GM12878 (cell line): ENCODE measurements around the gene FAM227A. TPM values are rescaled to one million over a fixed set of nuclear protein-coding genes. Genes with fewer than 3 reads are reported as not detected.
A peak's percentile ranks its signal among the peaks of the same experiment; 100 is the strongest.

ENCODE experiments used
- ASH2L ChIP-seq: fragments of 300-600, 200-600 bp; sonication (generic); IDR thresholded peaks from 2 replicates; pipeline ENCODE4 v1.6.1; 2017; ENCODE audit warnings: low read depth, mild to moderate bottlenecking, borderline replicate concordance
- BCL11A ChIP-seq: IDR thresholded peaks from 2 replicates; pipeline ENCODE4 v1.6.1; 2011; ENCODE audit warnings: low read depth, low read length
- BHLHE40 ChIP-seq, 2 experiments: fragments of 450-650 bp in 1 of 2; IDR thresholded peaks; 2 replicates each; pipeline ENCODE4 v1.6.1; 2011 to 2017; ENCODE audit warnings: low read depth in 2 of 2, borderline replicate concordance in 1 of 2, improper control_type of control experiment in 1 of 2, low read length in 1 of 2, mild to moderate bottlenecking in 1 of 2
- CREB1 ChIP-seq: IDR thresholded peaks from 2 replicates; pipeline ENCODE4 v1.6.1; 2012; ENCODE audit warnings: low read depth, mild to moderate bottlenecking, inconsistent platforms
- IKZF2 ChIP-seq, 2 experiments: fragments of 450-650 bp; IDR thresholded peaks; 2 replicates each; pipeline ENCODE4 v1.6.1; 2017; ENCODE audit warnings: mild to moderate bottlenecking in 2 of 2, moderate library complexity in 2 of 2
- MXI1 ChIP-seq: fragments of 150-350 bp; IDR thresholded peaks from 2 replicates; pipeline ENCODE4 v1.6.1; 2011; ENCODE audit warnings: low read depth, mild to moderate bottlenecking, inconsistent platforms, low read length, improper control_type of control experiment
- NFYB ChIP-seq: IDR thresholded peaks from 2 replicates; pipeline ENCODE4 v1.6.1; 2011; ENCODE audit warnings: low read depth, mild to moderate bottlenecking, low read length, improper control_type of control experiment, moderate library complexity; ENCODE audit not compliant: insufficient read depth
- NKRF ChIP-seq: fragments of 450-650 bp; conservative IDR thresholded peaks from 2 replicates; pipeline ENCODE4 v1.6.1; 2017; ENCODE audit warnings: mild to moderate bottlenecking, moderate library complexity
- RAD51 ChIP-seq: fragments of 450-650 bp; IDR thresholded peaks from 2 replicates; pipeline ENCODE4 v1.6.1; 2016; ENCODE audit warnings: moderate library complexity, mild to moderate bottlenecking, inconsistent platforms
- RELB ChIP-seq: fragments of 450-650 bp; IDR thresholded peaks from 2 replicates; pipeline ENCODE4 v1.6.1; 2017; ENCODE audit warnings: low read depth, mild to moderate bottlenecking, moderate library complexity
- STAT3 ChIP-seq: IDR thresholded peaks from 2 replicates; pipeline ENCODE4 v1.6.1; 2011; ENCODE audit warnings: low read depth, low read length, improper control_type of control experiment
- TCF3 ChIP-seq: IDR thresholded peaks from 2 replicates; pipeline ENCODE4 v1.6.1; 2012; ENCODE audit warnings: low read depth, mild to moderate bottlenecking, low read length, borderline replicate concordance; ENCODE audit not compliant: insufficient read depth
- ZBTB11 ChIP-seq: fragments of 450-650 bp; formaldehyde crosslinking; IDR thresholded peaks from 2 replicates; pipeline ENCODE4 v1.5.0; 2022; ENCODE audit warnings: mild to moderate bottlenecking, missing genetic modification characterization
- ZNF207 ChIP-seq: fragments of 450-650 bp; IDR thresholded peaks from 2 replicates; pipeline ENCODE4 v1.6.1; 2014; ENCODE audit warnings: antibody characterized with exemption, mild to moderate bottlenecking, borderline replicate concordance
- ZNF217 ChIP-seq: fragments of 450-650 bp; IDR thresholded peaks from 2 replicates; pipeline ENCODE4 v1.6.1; 2017; ENCODE audit warnings: antibody characterized with exemption, mild to moderate bottlenecking
- ZNF274 ChIP-seq: IDR thresholded peaks from one replicate; pipeline ENCODE4 v1.8.0; 2011; ENCODE audit not compliant: insufficient read length, insufficient read depth
- polyA plus RNA-seq, 11 experiments: library from polyadenylated mRNA; depleted of rRNA in 4 of 11; unstranded in 6 of 11; stranded (reverse) in 5 of 11; fragments of >200 nt; fragmentation: Nextera tagmentation in 4 of 11; fragmentation: Illumina TruSeq in 1 of 11; extraction: Ambion mirVana in 4 of 11; extraction: Trizol in 1 of 11; gene quantifications; 1 replicate in 1 of 11; 2 replicates in 10 of 11; pipeline versions ENCODE4 v1.2.1 to v1.2.3, GENCODE V29; 2011 to 2016; ENCODE audit warnings: inconsistent platforms in 2 of 11, missing spikeins in 2 of 11, low read depth in 1 of 11
- total RNA-seq, 4 experiments: library from RNA; depleted of rRNA in 3 of 4; stranded (reverse); fragments of >200 nt in 3 of 4; fragmentation: Illumina TruSeq in 1 of 4; extraction: Trizol in 1 of 4; gene quantifications; 2 replicates each; pipeline versions ENCODE4 v1.2.1 to v1.2.3, GENCODE V29; 2013 to 2021
- TF ChIP-seq, protein P1 (sequence below), 3 experiments: IDR thresholded peaks in 2 of 3; conservative IDR thresholded peaks in 1 of 3; 2 replicates each; pipeline ENCODE4 v1.5.1; 2011; ENCODE audit warnings: low read depth in 3 of 3, low read length in 3 of 3, mild to moderate bottlenecking in 3 of 3, control low read depth in 2 of 3, moderate library complexity in 2 of 3, inconsistent platforms in 1 of 3, mixed read lengths in 1 of 3; ENCODE audit not compliant: control insufficient read depth in 2 of 3, insufficient read depth in 1 of 3; ENCODE audit errors: extremely low read depth in 1 of 3
- TF ChIP-seq, protein P2 (sequence below): fragments of 450-650 bp; IDR thresholded peaks from 2 replicates; pipeline ENCODE4 v1.6.1; 2016; ENCODE audit warnings: mild to moderate bottlenecking

The FAM227A gene
- total and polyA plus RNA-seq, 10 of the 15 experiments (the other 5 are each of a cell fraction or from before 2014, with no cell fraction given): 0.02 to 0.59 (median 0.25) TPM

DNA sequence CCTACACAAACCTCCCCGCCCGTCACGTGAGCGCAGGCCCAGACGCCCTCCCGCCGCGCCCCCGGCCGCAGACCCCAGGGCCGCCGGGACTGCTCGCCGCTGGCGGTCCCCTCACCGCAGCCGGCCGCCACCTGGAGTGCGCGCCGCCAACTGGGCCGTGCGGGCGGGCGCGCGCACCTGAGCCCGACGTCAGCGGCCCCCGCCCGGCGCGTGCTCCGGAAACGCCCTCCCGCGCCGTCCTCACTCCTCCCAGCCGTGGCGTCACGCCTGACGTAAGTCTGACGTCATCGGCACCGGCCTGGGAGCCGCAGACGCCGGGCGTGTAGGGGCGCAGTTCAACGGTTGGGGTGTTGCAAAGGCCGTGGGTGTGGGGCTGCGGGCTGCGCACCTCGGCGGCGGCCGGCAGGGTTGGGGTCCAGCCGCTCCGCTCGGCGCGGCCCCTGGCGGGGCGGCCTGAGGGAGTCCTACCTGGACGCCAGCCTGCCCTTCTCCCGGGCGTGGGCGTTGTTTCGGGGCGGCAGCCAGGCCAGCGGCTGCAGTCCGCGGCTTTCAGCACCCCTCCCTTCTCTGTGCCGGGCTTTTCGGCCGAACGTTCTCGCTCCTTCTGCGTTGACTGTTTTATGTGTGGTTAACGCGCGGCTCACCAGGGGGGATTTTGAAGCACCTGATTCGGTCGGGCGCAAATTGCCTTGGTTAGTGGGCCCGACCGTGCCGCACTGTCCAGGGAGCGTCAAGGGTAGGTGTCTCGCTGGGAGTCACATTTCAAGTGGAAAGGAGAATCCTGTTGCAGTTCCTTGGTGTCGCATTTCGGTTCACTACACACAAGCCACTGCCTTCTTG is 44.8 kb upstream of the FAM227A start, which contains the start of gene JOSD1 (continued):
- TF ChIP-seq ZBTB11 (CRISPR knock-in tag): no peak
- peak; percentile 70; the same call in 1 of the 2 replicates for TF ChIP-seq RELB
- peak; percentile 79 for TF ChIP-seq NKRF
- TF ChIP-seq, protein P1, sequence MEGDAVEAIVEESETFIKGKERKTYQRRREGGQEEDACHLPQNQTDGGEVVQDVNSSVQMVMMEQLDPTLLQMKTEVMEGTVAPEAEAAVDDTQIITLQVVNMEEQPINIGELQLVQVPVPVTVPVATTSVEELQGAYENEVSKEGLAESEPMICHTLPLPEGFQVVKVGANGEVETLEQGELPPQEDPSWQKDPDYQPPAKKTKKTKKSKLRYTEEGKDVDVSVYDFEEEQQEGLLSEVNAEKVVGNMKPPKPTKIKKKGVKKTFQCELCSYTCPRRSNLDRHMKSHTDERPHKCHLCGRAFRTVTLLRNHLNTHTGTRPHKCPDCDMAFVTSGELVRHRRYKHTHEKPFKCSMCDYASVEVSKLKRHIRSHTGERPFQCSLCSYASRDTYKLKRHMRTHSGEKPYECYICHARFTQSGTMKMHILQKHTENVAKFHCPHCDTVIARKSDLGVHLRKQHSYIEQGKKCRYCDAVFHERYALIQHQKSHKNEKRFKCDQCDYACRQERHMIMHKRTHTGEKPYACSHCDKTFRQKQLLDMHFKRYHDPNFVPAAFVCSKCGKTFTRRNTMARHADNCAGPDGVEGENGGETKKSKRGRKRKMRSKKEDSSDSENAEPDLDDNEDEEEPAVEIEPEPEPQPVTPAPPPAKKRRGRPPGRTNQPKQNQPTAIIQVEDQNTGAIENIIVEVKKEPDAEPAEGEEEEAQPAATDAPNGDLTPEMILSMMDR (IDR thresholded peaks at IDR 0.05 in 2 of 3, conservative IDR thresholded peaks at IDR 0.05 in 1 of 3; ENCODE audit: control insufficient read depth in 2 of 3, extremely low read depth in 1 of 3, insufficient read depth in 1 of 3, low read depth in 3 of 3, low read length in 3 of 3): no peak
- TF ChIP-seq MXI1: no peak; the same call in none of the 2 replicates
- peak; percentile 84; the same call in 1 of the 2 replicates for TF ChIP-seq ZNF217
- TF ChIP-seq NFYB: no peak
- TF ChIP-seq, protein P2, sequence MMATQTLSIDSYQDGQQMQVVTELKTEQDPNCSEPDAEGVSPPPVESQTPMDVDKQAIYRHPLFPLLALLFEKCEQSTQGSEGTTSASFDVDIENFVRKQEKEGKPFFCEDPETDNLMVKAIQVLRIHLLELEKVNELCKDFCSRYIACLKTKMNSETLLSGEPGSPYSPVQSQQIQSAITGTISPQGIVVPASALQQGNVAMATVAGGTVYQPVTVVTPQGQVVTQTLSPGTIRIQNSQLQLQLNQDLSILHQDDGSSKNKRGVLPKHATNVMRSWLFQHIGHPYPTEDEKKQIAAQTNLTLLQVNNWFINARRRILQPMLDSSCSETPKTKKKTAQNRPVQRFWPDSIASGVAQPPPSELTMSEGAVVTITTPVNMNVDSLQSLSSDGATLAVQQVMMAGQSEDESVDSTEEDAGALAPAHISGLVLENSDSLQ: no peak
- peak; percentile 77; the same call in 1 of the 2 replicates for TF ChIP-seq ZNF207
- no peak for TF ChIP-seq BCL11A
- no peak for TF ChIP-seq ASH2L
- TF ChIP-seq ZNF274: no peak
- no peak for TF ChIP-seq STAT3
- peak; percentile 93 to 99 for TF ChIP-seq BHLHE40 (IDR thresholded peaks at IDR 0.05; ENCODE audit: borderline replicate concordance in 1 of 2, low read depth in 2 of 2, low read length in 1 of 2)
- peak; percentile 99 for TF ChIP-seq CREB1
- TF ChIP-seq IKZF2 (IDR thresholded peaks at IDR 0.05): peak; percentile 45 to 59; a peak in 3 of 4 replicates
- no peak for TF ChIP-seq RAD51
- TF ChIP-seq TCF3: peak; percentile 77; the same call in 1 of the 2 replicates
